ENCODE results near the gene FECH.
A peak's percentile ranks its signal among the peaks of the same experiment; 100 is the strongest.

FECH gene

DNA sequence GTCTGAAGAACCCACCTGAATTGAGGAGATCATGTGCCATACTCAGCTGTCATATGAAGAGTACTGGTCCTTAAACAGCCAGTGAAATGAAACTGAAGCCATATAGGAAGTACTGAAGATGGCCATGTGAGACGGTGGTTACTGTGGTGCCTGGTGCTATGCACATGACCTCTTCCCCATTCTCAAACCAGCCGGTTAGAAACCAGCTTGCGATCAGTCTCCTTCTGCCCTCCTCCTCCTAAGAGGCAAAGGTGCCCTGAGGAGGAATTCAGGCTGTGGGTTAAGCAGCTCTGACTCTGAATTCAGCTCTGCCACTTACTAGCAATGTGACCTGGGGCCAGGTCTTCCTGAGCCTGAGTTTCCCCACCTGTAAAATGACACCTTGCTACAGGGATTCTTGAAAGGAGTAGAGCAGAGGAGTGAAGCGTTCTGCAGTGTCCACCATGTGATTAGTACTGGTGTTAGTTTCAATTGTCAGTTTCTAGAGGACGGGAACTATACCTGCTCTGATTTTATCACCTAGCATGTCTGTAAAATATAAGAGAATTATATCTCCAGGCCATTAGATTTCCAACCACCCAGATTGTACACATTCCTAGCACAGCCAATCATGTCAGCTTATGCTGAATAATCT, 5.1 kb downstream of the FECH start:
- DNase-seq = peak in 1 of 5 donors; percentile 8

DNA sequence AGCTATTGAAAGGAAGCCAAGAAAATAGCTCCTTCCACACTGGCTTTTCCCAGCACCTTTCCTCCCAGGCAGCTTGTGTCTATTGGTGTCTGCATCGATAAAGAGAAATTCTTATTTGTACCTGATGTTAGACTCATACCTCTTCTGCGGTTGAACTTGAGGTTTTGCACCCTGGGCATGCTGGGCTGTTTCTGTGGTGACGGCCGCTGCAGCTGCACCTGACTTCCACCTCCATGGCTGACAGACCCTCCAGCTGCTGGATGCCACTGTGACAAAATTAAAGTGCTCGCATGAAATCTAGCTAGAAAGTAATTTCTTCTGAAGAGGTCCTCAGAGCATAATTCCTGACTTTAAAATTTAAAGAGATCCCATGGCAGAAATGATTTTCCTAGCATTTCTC, 6.6 kb downstream of the FECH start:
- no peak for DNase-seq

DNA sequence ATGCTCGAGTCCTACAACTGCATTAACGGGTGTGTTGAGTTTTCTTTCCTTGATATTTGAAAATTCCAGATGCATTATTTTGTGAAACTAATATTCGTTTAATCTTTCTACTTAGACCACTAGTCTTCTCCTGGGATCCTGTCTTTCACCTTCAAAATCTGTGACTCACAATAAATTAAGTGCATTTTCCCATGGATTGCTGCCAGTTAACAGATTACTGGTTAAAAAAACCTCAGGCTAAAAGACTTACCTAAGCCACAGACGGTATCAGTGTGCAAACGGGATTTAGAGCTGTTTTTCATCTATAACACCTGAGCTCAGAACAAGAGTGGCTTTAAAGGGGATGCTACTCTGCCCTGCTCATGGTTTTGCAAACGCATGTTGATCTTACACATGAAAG, 10.2 kb downstream of the FECH start:
- no peak for DNase-seq

DNA sequence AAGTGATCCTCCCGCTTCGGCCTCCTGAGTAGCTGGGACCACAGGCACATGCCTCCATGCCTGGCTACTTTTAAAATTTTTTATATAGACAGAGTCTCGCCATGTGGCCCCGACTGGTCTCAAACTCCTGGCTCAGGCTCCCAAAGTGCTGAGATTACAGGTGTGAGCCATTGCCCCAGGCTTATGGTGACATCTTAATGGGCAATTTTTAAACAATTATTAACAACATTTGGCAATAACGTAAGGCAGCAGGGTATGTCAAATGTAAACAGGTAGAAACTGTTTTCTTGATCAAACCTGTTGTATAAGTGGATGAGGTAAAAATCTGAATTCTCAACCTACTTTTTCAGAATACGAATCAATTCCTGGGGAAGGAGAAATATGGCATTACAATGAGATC, 11.0 kb downstream of the FECH start:
- DNase-seq = no peak

DNA sequence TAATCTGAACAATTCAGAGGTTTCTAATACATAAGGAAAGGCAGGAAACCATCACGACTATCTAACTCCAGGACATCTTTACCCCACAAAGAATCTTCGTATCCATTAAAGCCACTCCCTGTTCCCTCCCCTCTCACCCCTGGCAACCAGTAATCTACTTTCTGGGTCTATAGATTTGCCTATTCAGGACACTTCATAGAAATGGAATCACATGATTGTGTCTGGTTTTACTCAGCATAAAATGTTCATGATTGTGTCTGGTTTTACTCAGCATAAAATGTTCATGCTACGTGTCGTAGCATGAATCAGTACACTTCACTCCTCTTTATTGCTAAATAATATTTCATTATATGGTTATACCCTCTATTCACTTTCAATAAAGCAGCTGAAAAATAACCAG, 11.6 kb downstream of the FECH start:
- no peak for DNase-seq

DNA sequence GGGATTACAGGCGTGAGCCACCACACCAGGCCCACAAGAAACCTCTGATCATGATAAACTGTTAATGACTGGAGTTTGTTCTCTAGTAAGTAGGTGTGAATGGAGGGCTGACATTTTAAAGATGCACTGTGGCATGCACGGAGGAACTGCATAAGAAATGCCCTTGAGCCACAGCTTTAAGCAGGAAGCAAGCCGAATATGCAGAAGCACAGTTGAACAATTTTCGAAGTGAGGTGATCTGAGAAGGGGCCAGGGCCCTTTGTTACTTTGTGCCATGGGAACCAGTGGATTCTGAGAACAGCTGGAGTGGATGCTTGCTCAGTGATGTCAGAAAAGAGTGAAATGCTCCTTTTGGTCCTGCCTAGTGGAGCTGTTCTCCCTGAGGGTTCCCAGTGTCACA, 16.3 kb downstream of the FECH start:
- no peak for DNase-seq

DNA sequence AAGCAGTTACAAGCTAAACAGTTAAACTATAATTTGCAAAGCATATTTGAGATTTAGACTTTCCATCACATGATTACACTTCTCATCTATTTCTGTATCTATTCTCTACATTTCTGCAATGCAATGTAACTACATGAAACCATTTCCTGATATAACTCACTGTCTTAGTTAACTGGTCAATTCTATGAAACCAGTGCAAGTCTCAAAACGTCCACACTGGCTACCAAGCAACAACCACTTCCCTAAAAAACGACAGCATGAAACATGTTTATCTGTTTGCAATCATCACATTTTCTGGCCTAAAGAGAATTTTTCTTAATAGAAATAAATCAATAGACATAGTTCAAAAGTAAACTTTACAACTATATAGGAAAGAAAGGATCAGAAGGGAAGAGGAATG, 17.4 kb downstream of the FECH start:
- no peak for DNase-seq

DNA sequence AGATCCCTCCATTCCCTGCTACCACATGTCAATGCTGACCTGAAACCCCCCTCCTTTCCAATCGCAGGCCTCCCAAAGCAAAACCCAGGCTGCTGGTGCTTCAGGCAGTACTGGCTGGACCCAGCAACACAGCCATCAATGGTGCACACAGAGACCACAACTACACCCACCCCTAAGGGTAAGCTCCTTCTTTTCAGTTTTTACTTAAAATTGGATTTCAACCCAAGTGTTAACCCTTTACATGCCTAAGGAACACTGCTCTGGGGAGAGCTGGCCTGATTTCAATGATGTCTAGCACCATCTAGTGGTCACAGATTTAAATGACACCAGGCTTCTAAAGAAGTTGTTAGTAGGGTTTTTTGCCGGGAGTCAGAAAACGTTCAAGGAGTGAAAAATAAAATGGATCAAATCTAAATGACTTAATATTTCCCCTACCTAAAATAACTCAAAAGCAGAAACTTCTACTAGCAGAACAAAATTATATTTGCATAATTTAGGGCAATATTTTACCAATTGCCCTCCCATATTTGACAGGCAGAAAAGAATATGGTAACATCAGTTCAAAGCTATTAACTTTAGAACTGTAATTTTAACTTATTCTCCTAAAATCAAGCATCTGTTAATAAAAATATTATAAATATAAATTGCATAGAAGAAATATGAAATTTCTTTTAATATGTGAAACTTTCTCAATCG, 24.6 kb downstream of the FECH start:
- DNase-seq = peak in 3 of 5 donors; percentile 19 to 47 (median 23)

DNA sequence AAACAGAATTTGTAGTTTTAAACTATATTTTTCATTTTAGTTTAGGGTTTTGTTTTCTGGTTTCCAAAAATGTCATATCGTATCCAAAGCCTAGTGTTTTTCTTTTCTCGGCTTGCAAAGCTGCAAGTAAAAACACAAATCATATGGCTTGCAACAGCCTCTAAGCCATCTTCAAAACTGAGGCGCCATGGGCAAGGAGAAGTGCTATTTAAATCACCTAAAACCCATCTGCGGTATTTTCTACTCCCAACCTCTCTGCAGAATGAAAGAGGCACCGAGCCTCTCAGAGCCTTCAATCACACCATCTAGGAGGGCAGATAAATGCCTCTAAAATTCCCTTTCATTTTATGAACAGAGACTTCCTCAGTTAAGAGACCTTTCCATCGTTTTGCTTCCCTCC, 25.2 kb downstream of the FECH start:
- no peak for DNase-seq

DNA sequence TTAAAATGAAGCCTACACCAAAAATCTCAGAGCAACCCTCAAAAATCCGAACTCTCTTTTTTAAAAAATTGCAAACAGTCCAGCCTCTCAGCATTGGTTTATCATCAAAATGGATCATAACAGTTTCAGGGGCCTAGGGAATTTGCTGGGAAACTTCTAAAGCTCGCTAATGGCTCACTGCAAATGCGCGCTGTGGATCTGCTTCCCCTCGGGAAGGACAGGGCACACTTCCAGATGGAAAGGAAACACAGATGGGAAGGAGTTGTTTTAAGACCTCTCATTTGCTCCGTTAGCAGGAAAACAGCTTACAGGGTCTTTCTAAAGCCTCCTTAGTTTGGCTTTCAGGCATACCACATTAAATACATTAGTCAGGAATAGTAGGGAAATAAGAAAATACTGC, 27.2 kb downstream of the FECH start:
- no peak for DNase-seq

DNA sequence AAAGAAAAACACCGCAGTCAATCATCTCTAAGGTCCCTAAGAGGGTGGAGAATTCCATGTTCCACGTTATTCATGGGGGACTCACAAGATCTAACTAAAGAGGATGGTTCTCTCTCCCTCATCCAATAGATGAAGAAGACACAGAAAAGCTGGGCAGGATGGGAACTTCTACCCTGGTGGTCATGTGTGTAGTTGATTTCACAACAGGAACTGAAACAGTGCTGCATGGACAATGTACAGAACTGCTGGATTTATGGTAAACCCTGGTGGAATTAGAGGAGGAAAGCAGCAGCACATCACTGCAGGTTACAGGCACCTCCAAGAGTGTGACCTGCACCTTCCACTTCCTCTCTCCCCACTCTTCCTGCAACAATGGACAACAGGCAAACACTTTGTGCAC, 31.4 kb downstream of the FECH start:
- no peak for DNase-seq

DNA sequence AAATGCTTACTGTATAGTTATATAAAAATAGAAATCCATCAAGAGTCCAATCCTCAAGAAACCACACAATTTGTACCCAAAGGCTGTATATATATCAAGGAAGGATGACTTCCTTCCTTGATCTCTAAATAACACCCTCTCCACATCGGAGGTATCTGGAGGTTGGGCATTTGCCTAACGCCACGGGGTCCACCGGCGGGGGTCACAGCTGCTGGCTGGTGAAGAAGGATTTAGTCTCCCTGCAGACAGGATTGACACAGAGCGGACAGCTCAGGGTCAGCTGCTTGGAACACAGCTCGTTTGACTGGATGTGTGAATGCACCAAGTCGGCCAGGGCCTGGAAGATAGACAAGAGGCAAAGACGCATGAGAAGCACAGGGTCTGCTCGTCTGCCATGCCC, 36.0 kb downstream of the FECH start:
- DNase-seq = no peak

DNA sequence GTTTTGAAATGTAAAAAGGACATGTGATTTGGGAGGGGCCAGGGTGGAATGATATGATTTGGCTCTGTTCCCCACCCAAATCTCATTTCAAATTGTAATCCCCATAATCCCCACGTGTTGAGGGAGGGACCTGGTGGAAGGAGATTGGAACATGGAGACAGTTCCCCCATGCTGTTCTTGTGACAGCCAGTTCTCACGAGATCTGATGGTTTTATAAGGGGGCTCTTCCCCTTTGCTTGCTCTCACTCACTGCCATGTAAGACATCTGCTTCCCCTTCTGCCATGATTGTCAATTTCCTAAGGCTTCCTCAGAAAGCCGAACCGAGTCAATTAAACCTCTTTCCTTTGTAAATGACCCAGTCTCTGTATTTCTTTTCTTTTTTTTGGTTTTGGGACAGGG, 39.2 kb downstream of the FECH start:
- no peak for DNase-seq

DNA sequence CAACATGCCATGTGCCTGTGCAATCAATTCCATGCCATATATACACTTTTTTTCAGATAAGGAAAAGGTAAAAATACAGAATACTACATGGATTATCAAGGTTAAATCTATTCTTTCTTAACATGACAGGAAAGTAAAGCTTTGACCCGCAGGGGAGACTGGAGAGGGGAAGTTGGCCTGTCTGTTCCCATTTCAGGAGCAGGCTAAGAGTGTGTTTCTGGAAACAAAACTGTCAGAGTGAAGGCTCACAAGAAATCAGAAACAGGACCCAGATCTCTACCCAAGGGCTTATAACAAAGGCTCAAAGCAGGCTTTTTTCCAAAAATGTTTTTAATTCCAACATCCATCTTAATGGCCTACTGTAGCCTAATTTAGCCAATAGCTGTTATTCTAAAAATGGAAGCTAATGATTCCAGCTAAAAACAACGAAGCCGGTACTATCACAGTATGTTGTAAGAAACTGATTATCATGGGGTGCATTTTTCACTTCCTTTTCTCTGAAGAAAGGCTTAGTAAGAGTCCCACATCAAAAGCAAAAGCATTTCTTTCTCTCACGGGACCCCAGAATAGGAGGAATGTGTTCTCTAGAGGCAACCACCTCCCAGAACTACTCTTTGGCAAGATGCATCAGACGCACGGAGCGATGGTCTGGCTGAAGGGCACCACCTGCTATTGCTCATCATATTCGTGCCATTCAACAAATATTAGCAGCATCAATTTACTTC, 41.4 kb downstream of the FECH start:
- no peak for DNase-seq

DNA sequence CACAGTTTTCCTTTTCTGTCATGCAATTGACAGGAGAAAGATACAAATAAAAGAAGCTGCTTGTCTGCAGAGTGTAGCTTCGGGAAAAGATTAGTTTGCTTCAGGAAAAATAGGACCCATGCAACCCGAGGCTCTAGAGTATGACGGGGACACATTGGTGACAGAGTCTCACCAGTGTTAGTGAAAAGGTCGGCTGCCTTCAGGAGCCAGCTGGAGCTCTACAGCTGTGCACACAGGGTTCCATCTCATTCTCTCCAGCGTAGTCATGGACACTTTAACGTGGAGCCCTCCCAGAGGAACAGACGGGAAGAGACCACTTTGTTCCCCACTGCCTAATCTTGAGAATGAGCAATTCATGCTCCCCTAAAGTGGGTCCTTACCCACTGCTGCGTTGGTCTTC, 42.9 kb downstream of the FECH start:
- no peak for DNase-seq

DNA sequence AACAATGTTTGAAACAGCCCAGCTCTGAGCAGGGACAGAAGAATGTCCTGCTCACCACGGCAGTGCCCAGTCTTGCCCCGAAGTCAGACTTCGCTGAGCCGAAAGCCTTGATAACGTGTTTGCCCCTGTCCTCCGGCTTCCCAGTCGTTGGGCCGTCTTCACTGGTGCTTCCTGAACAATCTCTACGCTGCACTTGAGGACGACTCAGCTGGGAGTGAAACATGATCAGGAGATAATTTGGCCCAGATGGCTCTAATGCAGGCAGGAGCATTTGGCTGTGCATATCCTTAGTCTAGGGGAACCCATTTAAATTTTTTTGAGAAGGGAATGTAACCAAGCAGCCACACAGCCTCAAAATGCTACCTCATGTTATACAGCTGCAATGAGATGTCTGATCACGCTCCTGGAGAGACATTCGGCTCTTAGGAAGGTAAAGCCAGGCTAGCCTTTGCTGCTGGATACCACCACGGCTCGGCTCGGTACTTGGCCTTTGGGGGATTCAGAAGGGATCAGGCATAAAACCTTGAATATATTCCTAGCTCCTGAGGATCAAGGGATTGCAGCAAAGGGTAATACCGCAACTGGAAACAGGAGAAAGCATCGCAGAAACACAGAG, 43.6 kb downstream of the FECH start:
- no peak for DNase-seq

DNA sequence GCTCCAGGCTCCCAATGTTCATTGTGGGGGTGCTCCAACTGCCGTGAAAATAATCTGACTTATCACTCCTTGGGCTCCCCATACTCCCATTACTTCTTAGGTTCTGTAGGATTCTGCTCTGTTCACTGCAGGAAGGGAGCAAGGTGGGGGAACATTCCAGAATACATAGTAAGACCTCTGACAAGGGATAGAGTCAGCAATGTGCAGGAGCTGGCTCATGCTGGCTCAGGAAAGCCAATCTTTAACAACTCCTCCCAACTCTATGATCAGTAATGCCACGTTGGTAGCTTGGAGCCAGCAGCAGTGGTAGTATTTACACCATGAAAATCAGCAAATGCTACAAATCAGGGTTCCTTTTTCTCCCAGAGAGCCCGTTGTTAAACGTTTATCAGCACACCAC, 44.4 kb downstream of the FECH start:
- no peak for DNase-seq

DNA sequence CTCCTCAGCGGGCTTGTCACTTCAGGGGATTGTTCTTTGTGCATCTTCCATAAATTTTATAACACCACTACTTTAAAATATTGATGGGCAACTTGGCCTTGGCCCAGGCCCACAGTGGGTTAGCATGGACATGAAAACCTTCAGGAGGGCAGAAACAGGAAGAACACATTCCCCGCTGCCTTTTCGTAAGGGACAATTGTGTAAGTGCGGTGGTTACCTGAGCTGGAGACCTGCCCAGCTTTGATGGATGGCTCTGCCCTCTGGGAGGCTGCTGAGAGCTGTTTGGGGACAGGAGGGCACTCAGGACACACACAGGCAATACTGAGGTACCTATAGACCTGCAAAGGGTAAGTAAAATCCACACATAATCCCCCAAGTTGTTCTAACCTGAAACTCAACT, 46.8 kb downstream of the FECH start:
- DNase-seq = no peak

DNA sequence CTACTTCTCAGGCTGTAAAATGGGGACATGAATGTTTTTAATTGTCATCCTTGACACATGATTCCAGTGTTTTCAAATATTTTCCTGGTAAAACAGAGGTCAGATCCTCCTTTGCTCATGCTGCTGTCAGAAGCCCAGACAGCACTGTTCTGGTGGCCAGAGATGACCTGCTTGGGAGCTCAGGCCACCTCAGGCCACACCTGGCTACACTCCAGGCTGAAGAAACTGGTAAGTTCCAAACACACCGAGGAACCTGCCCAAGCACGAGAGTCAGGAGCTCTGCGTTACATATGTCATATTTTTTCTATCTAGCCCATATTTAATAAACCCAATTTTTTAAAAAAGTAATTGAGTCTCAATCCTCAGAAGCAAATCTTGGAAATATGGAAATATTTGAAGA, 47.9 kb downstream of the FECH start:
- DNase-seq = no peak

DNA sequence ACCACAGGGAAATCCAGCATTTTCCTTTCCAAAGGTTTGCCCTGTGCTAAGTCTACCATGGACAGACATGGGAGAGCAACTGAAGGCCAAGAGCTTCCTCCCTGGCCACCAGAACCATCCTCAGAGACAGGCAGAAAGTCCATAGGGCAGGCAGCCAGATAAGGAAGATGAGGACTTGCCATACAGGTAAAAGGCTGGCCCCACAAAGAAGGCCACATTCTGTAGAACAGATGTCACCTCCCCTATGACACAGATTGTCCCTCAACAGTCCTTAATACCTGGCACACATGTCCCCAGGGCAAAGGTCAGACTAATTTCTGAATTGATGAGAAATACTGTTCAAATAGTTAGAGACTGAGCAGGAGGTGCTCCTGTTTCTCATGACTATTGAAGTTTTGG, 52.0 kb downstream of the FECH start:
- DNase-seq = no peak

DNA sequence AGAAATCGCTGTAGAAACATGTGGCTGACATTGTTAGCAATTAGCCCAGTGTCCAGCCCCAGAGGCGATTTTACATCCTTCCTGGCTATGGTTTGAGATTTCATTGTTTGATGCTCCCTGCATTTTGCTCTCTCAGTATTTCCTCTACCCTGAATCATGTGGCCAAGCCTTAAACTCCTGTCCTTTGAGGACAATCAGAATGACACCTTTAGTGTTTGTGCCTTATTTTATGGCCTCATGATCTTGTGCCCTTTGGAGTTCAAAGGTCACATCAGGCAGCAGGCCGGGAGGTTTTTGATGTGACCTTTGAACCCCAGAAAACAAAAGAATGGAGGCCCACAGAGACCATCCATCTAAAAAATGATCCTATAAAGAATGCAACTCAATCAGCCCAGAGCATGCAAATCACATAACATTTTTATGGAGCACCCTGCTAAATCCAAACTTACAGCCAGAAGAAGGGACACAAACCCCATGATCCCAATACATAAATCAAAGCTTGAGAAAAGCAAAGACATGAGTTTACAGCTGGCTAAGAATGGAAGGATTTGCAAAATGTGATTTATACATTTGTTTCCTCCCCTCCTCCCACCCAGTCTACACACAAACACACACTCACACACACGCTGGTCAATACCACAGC, 52.5 kb downstream of the FECH start:
- no peak for DNase-seq

DNA sequence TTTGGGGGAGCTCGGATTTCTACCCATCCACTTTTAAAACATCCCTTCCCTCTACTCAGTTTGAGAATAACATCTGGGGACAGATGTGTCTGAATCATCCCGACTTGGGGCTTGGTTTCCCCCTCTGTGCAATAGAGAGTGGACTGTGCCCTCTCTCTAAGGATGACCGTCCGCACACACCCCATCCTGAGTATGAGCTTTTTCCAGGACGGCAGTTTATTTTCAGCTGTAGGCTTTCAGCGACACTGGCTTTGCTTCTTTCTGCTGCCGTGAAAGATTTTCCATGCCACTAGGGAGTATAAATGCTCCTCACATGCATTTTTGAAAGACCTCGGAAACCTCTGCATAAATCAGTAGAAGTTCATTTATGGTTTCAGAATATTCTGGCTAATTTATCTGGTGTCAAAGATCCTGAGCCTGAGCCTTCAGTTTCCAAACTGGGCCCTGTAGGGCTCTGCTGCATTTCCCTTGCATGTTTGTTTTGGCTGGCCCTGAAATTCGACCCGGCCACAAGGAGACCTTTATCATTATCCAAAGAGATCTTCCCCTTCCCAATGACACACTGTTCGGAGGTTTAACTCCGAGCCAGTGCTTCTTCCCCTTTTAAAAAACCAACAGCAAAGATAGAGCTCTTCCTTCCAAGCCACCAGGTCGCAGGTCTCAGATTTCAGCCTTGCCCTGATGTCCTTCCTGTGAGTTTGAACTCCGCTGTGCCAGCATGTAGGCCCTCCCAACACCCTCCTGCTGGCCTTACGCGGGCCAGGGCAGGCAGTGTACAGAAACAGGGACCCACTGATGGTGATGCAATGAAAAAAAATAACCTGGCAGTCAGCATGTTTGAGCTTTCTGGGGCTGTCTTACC, 53.3 kb downstream of the FECH start:
- DNase-seq = no peak
